NCI-H187 treated with DMSO at 0.1 percent for 48 hours (cell line): ENCODE data around the gene NUBP1.
A peak's percentile ranks its signal among the peaks of the same experiment; 100 is the strongest.
"Not testable (repeated sequence)": the region's sequence is repeated elsewhere in the genome, so short reads cannot be mapped to it uniquely, and the experiment has no call there.

Experiments used
- DNase-seq: peaks from one replicate; lab custom pipeline; 2025; lab: John Stamatoyannopoulos, UW

Gene NUBP1

DNA sequence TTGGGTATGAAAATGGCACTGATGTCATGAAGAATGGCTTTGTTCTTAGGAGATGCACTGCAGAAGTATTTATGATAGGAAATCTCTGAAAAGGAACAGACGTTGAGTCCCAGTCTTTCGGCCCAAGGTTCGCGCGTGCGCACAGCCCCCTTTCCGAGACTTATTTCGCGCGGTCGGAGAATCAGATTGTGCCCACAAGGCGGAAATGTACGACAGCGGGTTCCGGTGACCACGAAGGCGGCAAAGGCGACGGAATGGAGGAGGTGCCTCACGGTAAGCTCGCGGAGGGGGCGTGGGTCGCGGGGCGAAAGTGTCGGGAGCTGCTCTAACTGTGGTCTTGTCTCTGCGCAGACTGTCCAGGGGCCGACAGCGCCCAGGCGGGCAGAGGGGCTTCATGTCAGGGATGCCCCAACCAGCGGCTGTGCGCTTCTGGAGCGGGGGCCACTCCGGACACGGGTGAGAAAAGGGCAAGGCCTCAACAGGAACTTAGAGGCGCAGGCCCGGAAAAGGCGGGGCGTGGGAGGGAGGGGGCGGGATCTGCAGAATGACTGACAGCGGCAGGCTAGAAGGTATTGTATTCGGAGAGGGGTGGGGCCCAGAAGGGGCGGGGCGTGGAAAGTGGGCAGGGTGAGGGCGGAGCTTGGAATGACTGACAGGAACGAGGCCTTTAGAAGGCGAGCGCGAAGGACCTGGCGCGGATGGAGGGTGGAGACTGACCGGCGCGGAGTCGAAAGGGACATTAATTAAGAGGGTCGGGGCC is at the start of gene NUBP1:
TSS of gene NUBP1 (plus strand) at position 233 of the 760 bp plus-strand sequence. CDS start at position 255, 22 bp downstream.
- peak; percentile 53 for DNase-seq

DNA sequence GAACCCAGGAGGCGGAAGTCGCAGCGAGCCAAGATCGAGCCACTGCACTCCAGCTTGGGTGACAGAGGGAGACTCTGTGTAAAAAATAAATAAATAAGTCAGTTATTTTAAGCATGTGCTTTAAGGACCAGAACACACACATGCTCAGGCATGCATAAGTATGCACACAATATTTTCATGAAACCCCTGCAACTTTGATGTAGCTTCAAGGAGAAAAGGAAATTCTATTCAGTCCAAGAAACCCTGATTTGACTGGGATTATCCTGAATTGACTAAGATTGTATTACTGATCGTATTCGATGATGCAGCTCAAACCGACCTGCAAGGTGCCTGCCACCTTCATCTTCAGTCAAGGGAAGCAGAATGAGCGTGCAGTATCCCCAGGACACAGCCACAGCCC is 49.8 kb upstream of the NUBP1 start:
- no peak for DNase-seq

DNA sequence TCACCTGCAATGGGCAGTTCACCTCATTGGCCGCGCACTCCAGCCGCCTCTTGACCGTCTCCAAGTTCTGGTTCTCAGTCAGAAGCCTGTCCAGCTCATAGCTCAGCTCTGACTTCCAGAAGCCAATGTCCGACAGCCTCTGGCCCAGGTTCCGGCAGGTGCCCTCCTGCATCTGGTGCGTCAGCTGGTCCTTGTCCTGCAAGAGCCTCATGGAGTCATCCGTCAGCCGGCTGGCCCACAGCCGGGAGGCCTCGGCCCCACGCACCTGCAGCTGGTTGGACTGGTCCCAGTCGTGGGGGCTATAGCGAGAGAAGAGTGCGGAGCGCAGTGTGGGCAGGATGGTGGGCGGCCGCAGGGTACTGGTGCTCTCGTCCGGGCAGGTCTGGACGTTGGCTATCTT is 49.3 kb upstream of the NUBP1 start:
- no peak for DNase-seq

DNA sequence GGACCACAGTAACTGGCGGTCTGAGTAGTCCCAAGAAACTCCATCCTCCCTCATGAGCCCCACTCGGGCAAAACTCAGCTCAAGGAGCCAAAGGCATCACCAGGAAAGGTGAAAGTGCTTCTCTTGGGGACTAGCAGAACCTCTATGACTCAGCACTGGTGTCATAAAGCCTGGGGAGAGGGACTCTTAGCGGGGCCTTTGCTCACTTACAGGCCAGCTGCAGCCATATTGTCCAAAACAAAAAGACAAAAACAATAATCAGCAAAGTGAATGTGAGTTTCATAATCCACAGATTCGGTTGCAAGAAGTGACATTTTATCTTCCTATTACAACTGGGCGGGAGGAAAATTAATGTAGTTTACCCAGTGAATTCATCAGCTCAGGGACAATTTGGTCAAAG is 48.8 kb upstream of the NUBP1 start, which contains the start of gene TEKT5:
TSS of gene TEKT5 (minus strand) at position 101 of the 400 bp plus-strand sequence. CDS start at position 44, 57 bp downstream.
- no peak for DNase-seq

- DNase-seq: no peak
These were observed 43.9 kb upstream of the NUBP1 start for GRCh38 chr16:10699756-10700155.

GRCh38 chr16:10708969-10709368 is 34.7 kb upstream of the NUBP1 start:
- no peak for DNase-seq

GRCh38 chr16:10728003-10728887 is 15.4 kb upstream of the NUBP1 start:
- DNase-seq: no peak

DNA sequence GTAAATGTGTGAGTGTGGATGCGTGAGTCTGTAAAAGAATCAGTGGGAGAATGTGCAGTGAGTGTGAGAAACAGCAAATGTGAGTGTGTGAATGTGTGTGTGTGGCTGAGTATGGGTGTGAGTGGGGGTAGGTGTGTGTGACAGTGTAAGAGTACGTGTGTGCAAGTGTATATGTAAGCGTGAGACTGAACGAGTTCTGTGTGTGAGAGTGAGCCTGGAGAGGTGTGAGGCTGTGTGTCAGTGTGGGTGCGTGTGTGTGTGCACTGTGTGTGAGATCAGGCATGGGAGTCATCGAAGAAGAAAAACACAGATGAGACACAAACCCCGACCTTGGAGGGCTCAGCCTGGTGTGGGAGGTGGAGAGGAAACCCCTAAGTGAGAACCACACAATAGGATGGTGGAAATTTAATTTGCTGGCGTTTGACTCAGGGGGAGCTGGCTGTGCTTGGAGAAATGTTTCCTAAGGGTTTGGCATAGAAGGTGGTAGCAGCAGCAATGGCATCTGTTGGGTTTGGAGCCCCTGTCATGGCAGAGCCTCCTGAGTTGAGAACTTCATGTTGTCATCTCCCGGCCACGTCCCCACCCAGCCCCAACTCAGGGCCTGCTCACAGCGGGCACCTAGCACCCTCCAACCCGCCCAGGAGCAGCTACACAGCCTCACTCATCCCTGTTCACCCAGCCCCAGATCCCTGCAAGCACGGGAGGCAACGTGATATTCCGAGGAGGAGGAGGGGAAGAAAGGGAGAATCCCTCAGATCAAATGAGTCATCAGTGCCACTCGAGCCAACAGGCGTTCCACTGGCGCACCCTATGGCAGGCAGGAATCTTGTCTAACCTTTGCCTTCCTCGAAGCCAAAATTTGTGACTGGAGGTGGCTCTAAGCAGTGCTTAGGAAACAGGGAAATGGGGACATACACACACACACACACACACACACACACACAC is 14.3 kb upstream of the NUBP1 start:
- DNase-seq: no peak

GRCh38 chr16:10731790-10732189 is 11.9 kb upstream of the NUBP1 start:
- no peak for DNase-seq

- DNase-seq: peak; percentile 21
These were observed 6.5 kb upstream of the NUBP1 start for GRCh38 chr16:10737068-10737625.

DNA sequence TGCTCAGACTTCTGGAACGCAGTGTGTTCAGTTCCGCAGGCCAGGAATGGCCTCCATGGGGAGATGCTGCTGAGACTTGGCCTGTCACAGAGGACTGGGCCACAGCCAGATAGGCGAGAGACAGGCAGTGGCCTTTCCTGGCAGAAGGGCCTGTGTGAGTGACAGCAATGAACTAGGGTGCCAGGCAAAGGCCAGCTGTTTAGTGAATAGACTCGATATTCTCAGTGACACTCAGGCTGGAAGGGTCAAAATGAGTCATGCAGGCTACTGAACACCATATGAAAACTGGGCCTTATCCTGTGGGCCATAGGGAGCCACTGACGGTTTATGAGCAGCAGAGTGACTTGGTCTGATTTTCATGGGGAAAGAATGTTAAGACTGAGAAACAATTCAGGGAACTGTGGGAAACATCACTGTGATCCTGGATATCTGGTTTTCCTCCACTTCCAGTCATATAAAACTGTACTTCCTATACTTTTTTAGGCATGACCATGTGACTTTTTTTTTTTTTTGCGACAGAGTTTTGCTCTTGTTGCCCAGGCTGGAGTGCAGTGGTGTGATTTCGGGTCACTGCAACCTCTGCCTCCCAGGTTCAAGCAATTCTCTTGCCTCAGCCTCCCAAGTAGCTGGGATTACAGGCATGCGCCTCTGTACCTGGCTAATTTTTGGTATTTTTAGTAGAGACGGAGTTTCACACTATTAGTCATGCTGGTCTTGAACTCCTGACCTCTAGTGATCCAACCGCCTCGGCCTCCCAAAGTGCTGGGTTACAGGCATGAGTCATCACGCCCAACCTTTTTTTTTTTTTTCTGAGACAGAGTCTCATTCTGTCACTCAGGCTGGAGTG is 5.2 kb upstream of the NUBP1 start:
- no peak for DNase-seq

GRCh38 chr16:10740000-10740844 is 3.4 kb upstream of the NUBP1 start:
- DNase-seq: no peak

DNA sequence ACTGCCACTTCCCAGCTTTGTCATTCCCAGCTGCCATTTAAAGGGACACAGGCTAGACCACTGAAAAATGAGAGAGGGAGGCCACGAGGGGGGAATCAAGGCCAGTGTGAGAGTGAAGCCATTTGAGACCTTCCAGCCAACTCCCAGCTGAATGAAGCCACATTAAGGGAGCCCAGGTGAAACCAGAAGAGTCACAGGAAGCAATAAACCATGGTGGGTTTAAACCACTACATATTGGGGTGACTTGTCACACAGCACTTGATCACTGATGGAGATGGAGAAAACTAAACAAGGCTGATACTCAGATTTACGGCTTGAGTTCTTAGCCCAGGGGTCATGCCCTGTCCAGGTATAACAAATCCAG is 2.8 kb upstream of the NUBP1 start:
- DNase-seq: no peak

DNA sequence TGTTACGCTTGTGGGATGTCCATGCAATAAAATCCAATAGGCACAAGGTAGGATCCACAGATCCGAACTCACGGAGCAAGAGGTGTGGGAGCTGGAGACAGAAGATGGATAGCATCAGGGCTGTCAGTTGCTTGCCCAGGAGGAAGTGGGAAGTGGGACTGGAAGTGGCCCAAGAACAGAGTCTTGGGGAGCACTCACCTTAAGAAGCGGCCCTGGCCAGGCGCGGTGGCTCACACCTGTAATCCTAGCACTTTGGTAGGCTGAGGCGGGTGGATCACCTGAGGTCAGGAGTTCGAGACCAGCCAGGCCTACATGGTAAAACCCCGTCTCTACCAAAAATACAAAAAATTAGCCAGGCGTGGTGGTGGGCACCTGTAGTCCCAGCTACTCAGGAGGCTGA is 2.4 kb upstream of the NUBP1 start:
- DNase-seq: not testable (repeated sequence)

GRCh38 chr16:10741844-10742243 is 1.8 kb upstream of the NUBP1 start:
- no peak for DNase-seq

- no peak for DNase-seq
These were observed 424 bp upstream of the NUBP1 start for GRCh38 chr16:10743227-10743609.

GRCh38 chr16:10744370-10745030 is 858 bp downstream of the NUBP1 start:
- DNase-seq: no peak

GRCh38 chr16:10745841-10746240 is 2.2 kb downstream of the NUBP1 start:
- DNase-seq: no peak

DNA sequence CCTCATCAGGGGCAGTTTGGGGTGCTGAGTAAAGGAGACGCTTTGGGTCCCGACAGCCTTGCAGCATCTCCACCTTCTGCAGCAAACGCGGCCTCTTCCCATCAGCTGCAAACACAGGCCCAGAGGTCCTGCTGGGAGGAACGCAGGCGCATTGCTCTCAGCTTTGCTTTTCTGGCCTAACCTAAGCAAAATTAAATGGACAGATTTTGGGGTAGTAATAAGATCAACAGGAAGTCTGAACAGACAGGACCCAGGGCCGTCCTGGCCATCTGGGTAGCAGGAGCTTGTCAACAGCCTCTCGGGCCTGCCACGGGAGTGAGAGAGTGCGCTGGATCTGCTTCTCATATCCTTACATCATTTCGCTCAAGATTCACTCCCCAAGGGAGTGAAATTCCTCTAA is 7.2 kb downstream of the NUBP1 start:
- DNase-seq: no peak
